Liver (tissue), 9 donors: ENCODE data around the gene SFMBT2. TPM values are rescaled to one million over a fixed set of nuclear protein-coding genes. Genes with fewer than 3 reads are reported as not detected.

Source experiments
- DNase-seq: peaks from one replicate; pipeline ENCODE4 v3.0.0-alpha.2; 2017; ENCODE audit warnings: low spot score
- H3K27ac ChIP-seq, 2 donors: one replicate each; pipeline ENCODE4 v1.7.0; 2013; ENCODE audit warnings: inconsistent platforms in 2 of 2, low read length in 2 of 2, control low read depth in 1 of 2, low read depth in 1 of 2, mild to moderate bottlenecking in 1 of 2
- H3K27me3 ChIP-seq, 4 donors: one replicate each; pipeline versions ENCODE4 v1.6.1 to v1.7.0; 2013; ENCODE audit warnings: low read length in 3 of 4, inconsistent platforms in 1 of 4, mild to moderate bottlenecking in 1 of 4, moderate library complexity in 1 of 4; ENCODE audit not compliant: control insufficient read depth in 4 of 4, insufficient read depth in 4 of 4
- H3K36me3 ChIP-seq, 4 donors: one replicate each; pipeline versions ENCODE4 v1.6.1 to v1.7.0; 2013; ENCODE audit warnings: low read length in 3 of 4, mild to moderate bottlenecking in 3 of 4, low read depth in 1 of 4, moderate library complexity in 1 of 4; ENCODE audit not compliant: control insufficient read depth in 4 of 4, insufficient read depth in 3 of 4
- H3K4me1 ChIP-seq, 4 donors: one replicate each; pipeline versions ENCODE4 v1.6.1 to v1.7.0; 2013; ENCODE audit warnings: low read length in 3 of 4, mild to moderate bottlenecking in 3 of 4, moderate library complexity in 1 of 4; ENCODE audit not compliant: control insufficient read depth in 4 of 4, insufficient read depth in 4 of 4
- H3K4me3 ChIP-seq, 3 donors: one replicate each; pipeline versions ENCODE4 v1.6.1 to v1.7.0; 2013; ENCODE audit warnings: low read length in 3 of 3, control low read depth in 1 of 3, low read depth in 1 of 3, mild to moderate bottlenecking in 1 of 3
- H3K9ac ChIP-seq, 2 donors: one replicate each; pipeline ENCODE4 v1.7.0; 2013; ENCODE audit warnings: low read length in 2 of 2, mild to moderate bottlenecking in 2 of 2, moderate library complexity in 2 of 2, control low read depth in 1 of 2, low read depth in 1 of 2
- H3K9me3 ChIP-seq, 4 donors: one replicate each; pipeline versions ENCODE4 v1.6.1 to v1.7.0; 2013; ENCODE audit warnings: low read length in 3 of 4; ENCODE audit not compliant: control insufficient read depth in 4 of 4
- EGR1 ChIP-seq, 2 donors: IDR thresholded peaks; 2 replicates each; pipeline ENCODE4 v1.6.1; 2016 to 2018; ENCODE audit warnings: antibody characterized with exemption in 2 of 2, low read depth in 2 of 2
- FOXA1 ChIP-seq: IDR thresholded peaks from 2 replicates; pipeline ENCODE4 v1.6.1; 2016; ENCODE audit warnings: antibody characterized with exemption
- FOXA2 ChIP-seq: IDR thresholded peaks from 2 replicates; pipeline ENCODE4 v1.6.1; 2016; ENCODE audit warnings: antibody characterized with exemption
- GABPA ChIP-seq, 2 donors: IDR thresholded peaks in 1 of 2; conservative IDR thresholded peaks in 1 of 2; 2 replicates each; pipeline ENCODE4 v1.6.1; 2016; ENCODE audit warnings: antibody characterized with exemption in 2 of 2, mild to moderate bottlenecking in 1 of 2, moderate library complexity in 1 of 2
- HNF4A ChIP-seq, 2 donors: conservative IDR thresholded peaks; 2 replicates each; pipeline ENCODE4 v1.6.1; 2016; ENCODE audit warnings: antibody characterized with exemption in 2 of 2, mild to moderate bottlenecking in 2 of 2
- HNF4G ChIP-seq: IDR thresholded peaks from 2 replicates; pipeline ENCODE4 v1.6.1; 2016; ENCODE audit warnings: antibody characterized with exemption
- JUND ChIP-seq, 2 donors: IDR thresholded peaks; 2 replicates each; pipeline ENCODE4 v1.6.1; 2016; ENCODE audit warnings: antibody characterized with exemption in 2 of 2
- NR2F2 ChIP-seq: IDR thresholded peaks from 2 replicates; pipeline ENCODE4 v1.6.1; 2016; ENCODE audit warnings: antibody characterized with exemption
- RAD21 ChIP-seq, 2 donors: IDR thresholded peaks; 2 replicates each; pipeline ENCODE4 v1.6.1; 2016; ENCODE audit warnings: antibody characterized with exemption in 2 of 2, mild to moderate bottlenecking in 2 of 2
- RXRA ChIP-seq, 2 donors: IDR thresholded peaks; 2 replicates each; pipeline ENCODE4 v1.6.1; 2017 to 2018; ENCODE audit warnings: antibody characterized with exemption in 2 of 2, mild to moderate bottlenecking in 1 of 2
- SP1 ChIP-seq: IDR thresholded peaks from 2 replicates; pipeline ENCODE4 v1.6.1; 2018; ENCODE audit warnings: antibody characterized with exemption, mild to moderate bottlenecking
- TAF1 ChIP-seq: conservative IDR thresholded peaks from 2 replicates; pipeline ENCODE4 v1.6.1; 2016; ENCODE audit warnings: antibody characterized with exemption, mild to moderate bottlenecking
- YY1 ChIP-seq: IDR thresholded peaks from 2 replicates; pipeline ENCODE4 v1.6.1; 2016; ENCODE audit warnings: antibody characterized with exemption, mild to moderate bottlenecking
- WGBS: extraction: QIAGEN DNeasy Blood & Tissue Kit; methylation state at CpG from one replicate; pipeline ENCODE4 v1.1.7; 2013; 5-methylcytosine and 5-hydroxymethylcytosine counted together
- polyA plus RNA-seq, 2 donors: library from polyadenylated mRNA; stranded (reverse) in 1 of 2; unstranded in 1 of 2; fragments of 200-250 nt in 1 of 2; fragments of >200 nt in 1 of 2; fragmentation: Nextera tagmentation in 1 of 2; extraction: Ambion mirVana in 1 of 2; gene quantifications; one replicate each; pipeline versions ENCODE4 v1.2.1 to v1.2.3, GENCODE V29; 2013 to 2015
- total RNA-seq, 2 donors: library from RNA; depleted of rRNA; stranded (reverse); fragments of >200 nt; gene quantifications; one replicate each; pipeline ENCODE4 v1.2.3, GENCODE V29; 2014
- TF ChIP-seq, protein P1 (sequence below): IDR thresholded peaks from 2 replicates; pipeline ENCODE4 v1.6.1; 2016; ENCODE audit warnings: antibody characterized with exemption
- TF ChIP-seq, protein P2 (sequence below): IDR thresholded peaks from 2 replicates; pipeline ENCODE4 v1.6.1; 2016; ENCODE audit warnings: antibody characterized with exemption, mild to moderate bottlenecking
- TF ChIP-seq, protein P3 (sequence below): fragments of 150-350 bp; IDR thresholded peaks from 2 replicates; pipeline ENCODE4 v1.5.1; 2017; ENCODE audit warnings: improper control_type of control experiment, low read depth, low read length; ENCODE audit not compliant: missing input control
- TF ChIP-seq, protein P4 (sequence below): IDR thresholded peaks from 2 replicates; pipeline ENCODE4 v1.6.1; 2016; ENCODE audit warnings: antibody characterized with exemption
- TF ChIP-seq, protein P5 (sequence below): IDR thresholded peaks from 2 replicates; pipeline ENCODE4 v1.6.1; 2016; ENCODE audit warnings: antibody characterized with exemption
- donor health status: healthy.
- donor health status: healthy.
- donor health status: healthy.
- donor health status: healthy.
- donor health status: healthy.

The SFMBT2 gene
- total and polyA plus RNA-seq, 4 donors = 0.46 to 2.8 (median 1.5) TPM

DNA sequence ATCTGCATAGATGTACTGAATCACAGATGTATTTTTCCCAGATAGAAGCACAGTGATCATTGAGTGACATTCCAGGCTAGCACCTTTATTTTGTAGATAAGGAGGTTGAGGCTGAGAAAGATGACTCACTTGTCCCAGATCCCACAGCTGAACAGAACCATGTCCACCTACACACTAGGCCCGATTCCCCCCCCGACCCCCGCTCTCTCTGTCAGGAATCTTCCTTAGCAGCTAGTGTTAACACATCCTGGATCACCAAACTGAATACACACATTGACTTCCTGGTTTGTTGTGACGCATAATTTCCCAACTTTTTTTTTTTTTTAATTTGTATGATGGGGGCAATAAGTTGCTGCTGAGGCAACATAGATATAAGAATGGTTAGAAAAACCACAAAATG, 5.2 kb downstream of the SFMBT2 start:
- DNase-seq = no peak
- peaks cover 7 to 33% (median 25%) of the 10 kb centered on the region in 4 donors for H3K4me1 ChIP-seq

More for the DNA sequence above, 5.2 kb downstream of the SFMBT2 start:
- Histone ChIP-seq H3K27ac (no peak overlapping the region), H3K9me3 (no peaks in the 10 kb centered on the region), H3K9ac (no peak overlapping the region), H3K4me3 (no peak overlapping the region), H3K27me3 (peaks cover 0 to 3% (median under 1%) of the 10 kb centered on the region in 4 donors), H3K36me3 (no peaks in the 10 kb centered on the region)
- TF ChIP-seq RXRA (IDR thresholded peaks at IDR 0.05) = no peak
- TF ChIP-seq, protein P1, sequence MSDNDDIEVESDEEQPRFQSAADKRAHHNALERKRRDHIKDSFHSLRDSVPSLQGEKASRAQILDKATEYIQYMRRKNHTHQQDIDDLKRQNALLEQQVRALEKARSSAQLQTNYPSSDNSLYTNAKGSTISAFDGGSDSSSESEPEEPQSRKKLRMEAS = no peak
- no peak for TF ChIP-seq YY1
- TF ChIP-seq, protein P2, sequence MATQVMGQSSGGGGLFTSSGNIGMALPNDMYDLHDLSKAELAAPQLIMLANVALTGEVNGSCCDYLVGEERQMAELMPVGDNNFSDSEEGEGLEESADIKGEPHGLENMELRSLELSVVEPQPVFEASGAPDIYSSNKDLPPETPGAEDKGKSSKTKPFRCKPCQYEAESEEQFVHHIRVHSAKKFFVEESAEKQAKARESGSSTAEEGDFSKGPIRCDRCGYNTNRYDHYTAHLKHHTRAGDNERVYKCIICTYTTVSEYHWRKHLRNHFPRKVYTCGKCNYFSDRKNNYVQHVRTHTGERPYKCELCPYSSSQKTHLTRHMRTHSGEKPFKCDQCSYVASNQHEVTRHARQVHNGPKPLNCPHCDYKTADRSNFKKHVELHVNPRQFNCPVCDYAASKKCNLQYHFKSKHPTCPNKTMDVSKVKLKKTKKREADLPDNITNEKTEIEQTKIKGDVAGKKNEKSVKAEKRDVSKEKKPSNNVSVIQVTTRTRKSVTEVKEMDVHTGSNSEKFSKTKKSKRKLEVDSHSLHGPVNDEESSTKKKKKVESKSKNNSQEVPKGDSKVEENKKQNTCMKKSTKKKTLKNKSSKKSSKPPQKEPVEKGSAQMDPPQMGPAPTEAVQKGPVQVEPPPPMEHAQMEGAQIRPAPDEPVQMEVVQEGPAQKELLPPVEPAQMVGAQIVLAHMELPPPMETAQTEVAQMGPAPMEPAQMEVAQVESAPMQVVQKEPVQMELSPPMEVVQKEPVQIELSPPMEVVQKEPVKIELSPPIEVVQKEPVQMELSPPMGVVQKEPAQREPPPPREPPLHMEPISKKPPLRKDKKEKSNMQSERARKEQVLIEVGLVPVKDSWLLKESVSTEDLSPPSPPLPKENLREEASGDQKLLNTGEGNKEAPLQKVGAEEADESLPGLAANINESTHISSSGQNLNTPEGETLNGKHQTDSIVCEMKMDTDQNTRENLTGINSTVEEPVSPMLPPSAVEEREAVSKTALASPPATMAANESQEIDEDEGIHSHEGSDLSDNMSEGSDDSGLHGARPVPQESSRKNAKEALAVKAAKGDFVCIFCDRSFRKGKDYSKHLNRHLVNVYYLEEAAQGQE = no peak
- TF ChIP-seq FOXA2 = no peak
- no peak for TF ChIP-seq JUND (IDR thresholded peaks at IDR 0.05)
- no peak for TF ChIP-seq SP1
- no peak for TF ChIP-seq HNF4A (conservative IDR thresholded peaks at IDR 0.05)
- TF ChIP-seq, protein P3, sequence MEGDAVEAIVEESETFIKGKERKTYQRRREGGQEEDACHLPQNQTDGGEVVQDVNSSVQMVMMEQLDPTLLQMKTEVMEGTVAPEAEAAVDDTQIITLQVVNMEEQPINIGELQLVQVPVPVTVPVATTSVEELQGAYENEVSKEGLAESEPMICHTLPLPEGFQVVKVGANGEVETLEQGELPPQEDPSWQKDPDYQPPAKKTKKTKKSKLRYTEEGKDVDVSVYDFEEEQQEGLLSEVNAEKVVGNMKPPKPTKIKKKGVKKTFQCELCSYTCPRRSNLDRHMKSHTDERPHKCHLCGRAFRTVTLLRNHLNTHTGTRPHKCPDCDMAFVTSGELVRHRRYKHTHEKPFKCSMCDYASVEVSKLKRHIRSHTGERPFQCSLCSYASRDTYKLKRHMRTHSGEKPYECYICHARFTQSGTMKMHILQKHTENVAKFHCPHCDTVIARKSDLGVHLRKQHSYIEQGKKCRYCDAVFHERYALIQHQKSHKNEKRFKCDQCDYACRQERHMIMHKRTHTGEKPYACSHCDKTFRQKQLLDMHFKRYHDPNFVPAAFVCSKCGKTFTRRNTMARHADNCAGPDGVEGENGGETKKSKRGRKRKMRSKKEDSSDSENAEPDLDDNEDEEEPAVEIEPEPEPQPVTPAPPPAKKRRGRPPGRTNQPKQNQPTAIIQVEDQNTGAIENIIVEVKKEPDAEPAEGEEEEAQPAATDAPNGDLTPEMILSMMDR = no peak
- TF ChIP-seq RAD21 (IDR thresholded peaks at IDR 0.05) = no peak
- no peak for TF ChIP-seq GABPA (IDR thresholded peaks at IDR 0.05 in 1 of 2, conservative IDR thresholded peaks at IDR 0.05 in 1 of 2)
- no peak for TF ChIP-seq TAF1
- TF ChIP-seq, protein P4, sequence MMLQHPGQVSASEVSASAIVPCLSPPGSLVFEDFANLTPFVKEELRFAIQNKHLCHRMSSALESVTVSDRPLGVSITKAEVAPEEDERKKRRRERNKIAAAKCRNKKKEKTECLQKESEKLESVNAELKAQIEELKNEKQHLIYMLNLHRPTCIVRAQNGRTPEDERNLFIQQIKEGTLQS = no peak
- TF ChIP-seq, protein P5, sequence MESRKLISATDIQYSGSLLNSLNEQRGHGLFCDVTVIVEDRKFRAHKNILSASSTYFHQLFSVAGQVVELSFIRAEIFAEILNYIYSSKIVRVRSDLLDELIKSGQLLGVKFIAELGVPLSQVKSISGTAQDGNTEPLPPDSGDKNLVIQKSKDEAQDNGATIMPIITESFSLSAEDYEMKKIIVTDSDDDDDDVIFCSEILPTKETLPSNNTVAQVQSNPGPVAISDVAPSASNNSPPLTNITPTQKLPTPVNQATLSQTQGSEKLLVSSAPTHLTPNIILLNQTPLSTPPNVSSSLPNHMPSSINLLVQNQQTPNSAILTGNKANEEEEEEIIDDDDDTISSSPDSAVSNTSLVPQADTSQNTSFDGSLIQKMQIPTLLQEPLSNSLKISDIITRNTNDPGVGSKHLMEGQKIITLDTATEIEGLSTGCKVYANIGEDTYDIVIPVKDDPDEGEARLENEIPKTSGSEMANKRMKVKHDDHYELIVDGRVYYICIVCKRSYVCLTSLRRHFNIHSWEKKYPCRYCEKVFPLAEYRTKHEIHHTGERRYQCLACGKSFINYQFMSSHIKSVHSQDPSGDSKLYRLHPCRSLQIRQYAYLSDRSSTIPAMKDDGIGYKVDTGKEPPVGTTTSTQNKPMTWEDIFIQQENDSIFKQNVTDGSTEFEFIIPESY = no peak
- no peak for TF ChIP-seq HNF4G
- TF ChIP-seq EGR1 (IDR thresholded peaks at IDR 0.05; ENCODE audit: low read depth in 2 of 2) = no peak
- TF ChIP-seq NR2F2 = no peak
- no peak for TF ChIP-seq FOXA1
- 26% methylated on average over 4 of the region's 4 CpGs for WGBS
